ENCODE data around the gene BRSK1.

BRSK1 gene

DNA sequence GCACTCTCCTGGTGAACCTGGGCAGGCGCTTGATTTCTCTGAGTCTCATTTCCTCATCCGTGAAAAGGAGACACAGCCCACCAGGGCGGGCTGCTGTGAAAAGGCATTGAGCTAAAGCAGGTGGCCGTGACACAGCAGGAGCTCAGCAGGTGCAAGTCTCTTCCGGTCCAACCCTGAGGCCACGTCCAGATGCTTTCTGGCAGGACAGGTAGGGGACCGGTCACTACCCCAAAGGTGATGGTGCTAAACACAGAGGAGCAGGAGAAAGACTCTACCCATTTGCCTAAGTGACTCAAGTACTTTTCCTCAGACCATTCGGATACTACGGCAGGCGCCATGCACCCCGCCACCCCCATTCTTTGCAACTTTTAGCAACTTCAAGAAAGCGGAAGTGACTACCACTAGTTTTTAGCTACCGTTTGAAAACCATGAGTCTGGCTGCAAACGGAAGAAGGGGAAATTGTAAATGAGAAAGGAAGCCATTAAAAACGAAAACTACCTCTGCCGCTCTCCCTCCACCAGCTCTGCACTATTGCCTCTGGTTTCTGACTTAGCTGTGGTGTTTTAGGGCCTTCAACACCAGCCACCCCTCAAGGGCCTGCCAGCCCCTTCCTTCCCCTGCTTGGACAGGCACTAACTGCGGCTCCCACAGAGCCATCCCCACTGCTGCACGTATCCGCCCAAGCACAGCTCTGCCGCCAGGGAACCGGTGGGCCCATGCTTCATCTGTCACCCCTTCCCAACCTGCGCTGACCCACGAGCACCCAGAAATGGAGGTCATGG, 29.8 kb upstream of the BRSK1 start:
- DNase-seq (ENCODE audit: low read depth in 2 of 3, low spot score in 1 of 3): peak; percentile 34 to 44 (median 34)

- no peak for DNase-seq (ENCODE audit: low read depth in 2 of 3, low spot score in 1 of 3)
Observed at GRCh38 chr19:55254625-55254977, 29.2 kb upstream of the BRSK1 start.

GRCh38 chr19:55255618-55256423, 28.0 kb upstream of the BRSK1 start:
- peak; percentile 36 to 51 (median 47) for DNase-seq (ENCODE audit: low read depth in 2 of 3, low spot score in 1 of 3)

GRCh38 chr19:55256562-55257460, 27.0 kb upstream of the BRSK1 start:
- no peak for DNase-seq (ENCODE audit: low read depth in 2 of 3, low spot score in 1 of 3)

DNA sequence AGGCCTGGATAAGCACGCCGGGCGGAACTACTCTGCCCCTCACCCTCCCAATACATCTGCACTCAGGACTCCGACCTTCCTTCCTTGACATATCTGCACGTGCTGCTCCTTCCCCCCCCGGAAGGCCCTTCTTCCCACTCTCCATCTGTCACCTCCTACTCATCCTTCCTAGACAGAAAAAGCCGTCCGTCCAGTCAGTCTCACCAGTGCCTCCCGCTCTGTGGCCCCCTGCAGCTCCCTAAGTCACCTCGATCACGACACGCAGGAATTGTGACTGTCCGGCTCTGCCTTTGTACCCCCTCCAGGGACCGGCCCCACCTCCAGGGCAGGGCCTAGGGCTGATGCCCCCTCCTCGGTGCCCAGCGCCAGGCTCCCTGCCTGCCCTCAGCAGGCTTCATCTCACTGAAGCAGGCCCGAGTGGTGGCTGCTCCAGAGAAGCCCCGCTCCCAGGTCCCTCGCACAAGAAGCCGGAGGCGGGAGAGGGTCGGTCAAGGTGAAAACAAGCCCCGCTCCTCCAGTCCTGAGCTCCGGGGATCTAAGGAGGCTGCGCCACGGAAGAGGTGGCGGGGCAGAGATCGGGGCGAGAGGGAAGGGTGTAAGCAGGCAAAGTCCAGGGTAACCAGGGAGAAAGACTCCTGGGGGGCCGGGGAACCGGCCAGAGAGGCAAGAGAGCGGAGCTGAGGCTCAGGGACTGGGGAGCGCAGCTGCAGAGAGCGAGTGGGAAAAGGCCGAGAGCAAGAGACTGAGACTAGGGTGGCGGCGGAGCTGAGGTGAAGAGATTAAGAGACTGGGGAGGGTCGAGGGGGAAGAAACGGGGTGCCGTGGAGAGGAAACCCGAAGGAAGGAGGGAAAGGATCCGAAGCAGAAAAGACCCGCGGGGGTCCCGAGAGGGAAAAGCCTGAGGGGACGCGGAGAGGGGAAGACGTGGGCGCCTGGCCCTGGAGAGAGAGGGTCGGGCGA, 26.1 kb upstream of the BRSK1 start:
- peak in 2 of 3 donors; percentile 16 to 19 for DNase-seq (ENCODE audit: low read depth in 2 of 3, low spot score in 1 of 3)

- peak in 1 of 3 donors; percentile 26 for DNase-seq (ENCODE audit: low read depth in 2 of 3, low spot score in 1 of 3)
Observed at GRCh38 chr19:55258476-55258827, 25.3 kb upstream of the BRSK1 start.

DNA sequence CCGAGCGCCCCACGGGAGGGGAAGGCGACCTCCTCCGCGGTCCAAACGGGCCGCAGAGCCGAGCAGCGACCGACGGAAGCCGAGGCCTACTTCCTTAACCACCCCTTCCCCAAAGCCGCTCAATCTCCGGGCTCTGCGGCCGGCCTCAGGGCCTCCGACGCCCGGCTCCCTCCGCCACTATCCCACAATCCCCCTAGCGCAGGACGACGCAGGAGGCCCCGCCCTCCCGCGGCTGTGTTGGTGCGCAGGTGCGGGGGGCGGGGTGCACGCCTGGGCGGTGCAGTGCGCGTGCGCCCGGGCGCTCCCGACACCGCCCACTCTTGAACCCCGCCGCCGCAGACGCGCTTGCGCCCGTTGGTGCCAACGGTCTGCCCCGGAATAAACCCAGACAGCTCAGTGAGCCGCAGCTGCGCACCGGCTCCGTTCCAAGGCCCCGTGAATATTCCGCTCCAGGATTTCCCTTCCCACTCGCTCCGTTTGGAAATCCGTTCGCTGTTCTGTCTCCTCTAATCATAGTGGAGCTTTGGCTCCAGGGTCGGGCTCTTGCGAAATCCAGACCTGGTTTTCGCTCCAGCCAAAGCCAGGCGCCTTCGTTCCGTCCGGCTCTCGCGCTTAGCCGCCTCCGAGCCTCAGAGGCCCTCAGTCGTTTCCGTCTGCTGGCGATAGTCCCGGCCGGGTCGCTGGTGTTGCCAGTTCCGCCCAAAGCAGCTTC, 24.8 kb upstream of the BRSK1 start, which contains the start of gene PPP6R1:
PPP6R1 (minus strand) TSS at position 190 of the 712 bp plus-strand sequence. CDS start 11,914 bp downstream, outside the sequence.
- DNase-seq (ENCODE audit: low read depth in 2 of 3, low spot score in 1 of 3): peak; percentile 92 to 99 (median 94)

DNA sequence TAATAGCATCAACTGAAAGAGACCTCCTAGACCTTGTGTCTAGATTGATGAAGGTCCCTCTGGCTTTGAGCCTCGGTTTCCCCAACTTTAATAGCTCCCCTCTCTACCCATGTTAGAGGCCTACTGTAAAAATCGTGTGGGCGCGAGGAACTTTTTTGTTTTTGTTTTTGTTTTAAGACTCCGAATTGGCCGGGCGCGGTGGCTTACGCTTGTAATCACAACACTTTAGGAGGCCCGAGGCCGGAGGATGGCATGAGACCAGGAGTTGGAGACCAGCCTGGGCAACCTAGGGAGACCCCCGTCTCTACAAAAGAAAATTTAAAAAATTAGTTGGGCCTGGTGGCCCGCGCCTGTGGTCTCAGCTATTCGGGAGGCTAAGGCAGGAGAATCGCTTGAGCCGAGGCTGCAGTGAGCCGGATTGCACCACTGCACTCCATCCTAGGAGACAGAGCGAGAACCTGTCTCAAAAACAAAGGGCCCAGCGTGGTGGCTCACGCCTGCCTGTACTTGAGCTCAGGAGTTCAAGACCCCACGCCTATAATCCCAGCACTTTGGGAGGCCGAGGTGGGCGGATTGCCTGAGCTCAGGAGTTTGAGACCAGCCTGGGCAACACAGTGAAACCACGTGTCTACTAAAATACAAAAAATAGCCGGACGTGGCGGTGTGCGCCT, 24.1 kb upstream of the BRSK1 start:
- DNase-seq (ENCODE audit: low read depth in 2 of 3, low spot score in 1 of 3): no peak

DNA sequence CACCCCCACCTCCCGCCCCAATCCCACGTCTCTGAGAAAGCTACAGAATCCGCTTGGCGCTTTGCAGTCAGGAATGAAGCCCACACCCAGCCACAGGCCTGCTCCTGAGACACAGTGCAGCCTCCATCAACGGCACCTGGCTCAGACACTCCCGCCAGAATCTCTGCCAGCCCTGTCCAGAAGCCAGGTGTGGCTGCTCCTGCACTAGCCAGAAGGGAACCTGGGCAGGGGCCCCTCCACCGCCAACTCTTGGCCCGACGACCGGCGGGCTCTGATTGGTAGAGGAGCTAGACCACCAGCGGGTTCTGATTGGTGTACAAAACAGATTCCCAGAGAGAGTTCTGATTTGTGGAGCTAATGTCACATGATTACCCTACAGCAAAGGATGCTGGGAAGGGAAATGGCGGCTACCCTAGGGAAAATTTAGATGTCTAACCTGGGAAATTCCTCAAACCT, 22.1 kb upstream of the BRSK1 start:
- DNase-seq (ENCODE audit: low read depth in 2 of 3, low spot score in 1 of 3): no peak

DNA sequence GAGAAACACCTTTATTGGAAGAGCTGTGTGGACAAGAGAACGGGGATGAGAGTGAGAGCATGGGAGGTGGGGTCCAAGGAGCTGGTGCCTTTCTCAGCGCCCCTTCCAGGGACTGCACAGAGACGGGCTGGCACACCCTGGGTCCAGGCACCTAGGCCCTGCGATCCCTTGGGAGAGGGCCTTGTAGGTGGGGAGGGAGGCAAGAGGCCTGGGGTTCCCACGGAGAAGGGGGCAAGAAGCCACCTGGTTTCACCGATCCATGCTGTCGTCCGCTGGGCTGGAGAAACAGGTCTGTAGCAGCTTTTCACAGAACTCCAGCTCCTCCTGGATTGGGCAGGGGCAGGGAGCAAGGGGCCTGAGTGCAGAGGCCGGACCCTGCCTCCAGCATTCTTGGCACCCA, 21.4 kb upstream of the BRSK1 start:
- DNase-seq (ENCODE audit: low read depth in 2 of 3, low spot score in 1 of 3): no peak

- DNase-seq (ENCODE audit: low read depth in 2 of 3, low spot score in 1 of 3): no peak
Observed at GRCh38 chr19:55264531-55264930, 19.3 kb upstream of the BRSK1 start.

- no peak for DNase-seq (ENCODE audit: low read depth in 2 of 3, low spot score in 1 of 3)
Observed at GRCh38 chr19:55265173-55265572, 18.6 kb upstream of the BRSK1 start.

GRCh38 chr19:55265723-55266386, 17.9 kb upstream of the BRSK1 start:
- DNase-seq (ENCODE audit: low read depth in 2 of 3, low spot score in 1 of 3): no peak

DNA sequence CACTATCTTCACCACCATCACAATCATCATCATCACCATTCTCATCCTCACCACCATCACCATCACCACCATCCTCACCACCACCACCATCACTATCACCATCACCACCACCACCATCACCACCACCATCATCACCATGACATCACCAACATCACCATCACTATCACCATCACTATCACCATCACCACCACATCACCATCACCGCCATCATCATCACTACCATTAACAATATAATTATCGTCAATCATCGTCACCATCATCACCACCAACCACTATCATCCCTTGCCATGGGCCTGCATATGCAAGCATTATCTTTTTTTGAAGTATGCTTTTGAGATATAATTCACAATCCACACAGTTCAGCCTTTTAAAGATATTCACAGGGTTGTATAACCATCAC, 17.4 kb upstream of the BRSK1 start:
- DNase-seq (ENCODE audit: low read depth in 2 of 3, low spot score in 1 of 3): no peak

GRCh38 chr19:55266840-55267239, 17.0 kb upstream of the BRSK1 start:
- no peak for DNase-seq (ENCODE audit: low read depth in 2 of 3, low spot score in 1 of 3)

DNA sequence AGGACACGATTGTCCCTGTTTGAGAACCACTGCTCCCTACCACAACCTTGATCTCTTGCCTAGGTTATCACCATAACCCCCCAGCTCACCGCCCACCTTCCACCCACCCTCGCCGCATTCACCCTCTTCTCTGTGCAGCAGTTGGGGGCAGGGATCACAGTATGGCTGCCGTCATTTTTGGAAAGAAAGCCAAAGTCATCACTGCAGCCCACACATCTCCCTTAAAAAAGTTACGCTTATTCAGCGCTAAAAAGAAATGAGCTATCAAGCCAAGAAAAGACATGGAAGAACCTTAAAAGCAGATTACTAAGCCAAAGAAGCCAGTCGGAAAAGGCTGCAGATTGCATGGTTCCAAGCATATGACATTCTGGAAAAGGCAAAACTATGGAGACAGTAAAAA, 14.5 kb upstream of the BRSK1 start:
- no peak for DNase-seq (ENCODE audit: low read depth in 2 of 3, low spot score in 1 of 3)

DNA sequence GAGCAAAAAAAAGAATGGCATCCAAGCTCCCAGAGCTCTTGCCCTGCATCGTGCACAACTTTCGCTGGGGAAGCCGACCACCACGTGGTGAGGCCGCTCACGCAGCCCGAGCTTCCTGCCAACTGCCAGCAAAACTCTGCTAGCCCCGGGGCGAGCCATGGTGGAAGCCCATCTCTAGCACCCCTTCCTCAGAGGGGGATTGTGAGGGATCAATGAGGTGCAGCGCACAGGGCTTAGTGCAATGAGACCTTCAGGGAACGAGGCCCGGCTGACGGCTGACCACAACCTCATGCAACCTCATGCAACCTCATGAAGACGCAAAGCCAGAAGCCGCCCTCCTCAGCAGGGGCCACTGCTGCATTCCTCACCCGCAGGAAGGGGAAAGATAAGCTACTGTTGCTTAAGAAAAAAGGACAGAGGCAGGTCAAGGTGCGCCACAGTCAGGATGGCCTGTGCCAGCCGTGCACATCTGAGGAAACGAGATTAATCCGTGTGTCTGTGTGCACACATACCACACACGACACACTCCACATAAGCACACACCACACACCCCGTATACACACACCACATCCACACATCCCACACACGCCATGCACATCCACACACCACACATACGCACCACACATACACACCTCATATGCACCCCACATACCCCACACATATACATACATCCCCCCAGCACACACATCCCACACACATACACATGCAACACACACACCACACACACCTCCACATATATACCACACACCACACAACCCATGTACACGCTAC, 13.4 kb upstream of the BRSK1 start:
- DNase-seq (ENCODE audit: low read depth in 2 of 3, low spot score in 1 of 3): no peak

- no peak for DNase-seq (ENCODE audit: low read depth in 2 of 3, low spot score in 1 of 3)
Observed at GRCh38 chr19:55272142-55272541, 11.7 kb upstream of the BRSK1 start.
